Fibroblast of lung (primary cell): Measurements from ENCODE around the gene CDC25B.

Experiments
- EZH2 ChIP-seq: IDR thresholded peaks from 2 replicates; pipeline ENCODE4 v1.5.1; 2012; ENCODE audit warnings: low read length, control low read depth, mild to moderate bottlenecking; ENCODE audit errors: missing control alignments
- TF ChIP-seq, protein P1 (sequence below), 2 donors: IDR thresholded peaks in 1 of 2; conservative IDR thresholded peaks in 1 of 2; 1 replicate in 1 of 2; 2 replicates in 1 of 2; pipeline ENCODE4 v1.5.1; 2011 to 2012; ENCODE audit warnings: low read length in 2 of 2, control low read depth in 1 of 2, inconsistent platforms in 1 of 2, low read depth in 1 of 2, mild to moderate bottlenecking in 1 of 2

- TF ChIP-seq, protein P1, sequence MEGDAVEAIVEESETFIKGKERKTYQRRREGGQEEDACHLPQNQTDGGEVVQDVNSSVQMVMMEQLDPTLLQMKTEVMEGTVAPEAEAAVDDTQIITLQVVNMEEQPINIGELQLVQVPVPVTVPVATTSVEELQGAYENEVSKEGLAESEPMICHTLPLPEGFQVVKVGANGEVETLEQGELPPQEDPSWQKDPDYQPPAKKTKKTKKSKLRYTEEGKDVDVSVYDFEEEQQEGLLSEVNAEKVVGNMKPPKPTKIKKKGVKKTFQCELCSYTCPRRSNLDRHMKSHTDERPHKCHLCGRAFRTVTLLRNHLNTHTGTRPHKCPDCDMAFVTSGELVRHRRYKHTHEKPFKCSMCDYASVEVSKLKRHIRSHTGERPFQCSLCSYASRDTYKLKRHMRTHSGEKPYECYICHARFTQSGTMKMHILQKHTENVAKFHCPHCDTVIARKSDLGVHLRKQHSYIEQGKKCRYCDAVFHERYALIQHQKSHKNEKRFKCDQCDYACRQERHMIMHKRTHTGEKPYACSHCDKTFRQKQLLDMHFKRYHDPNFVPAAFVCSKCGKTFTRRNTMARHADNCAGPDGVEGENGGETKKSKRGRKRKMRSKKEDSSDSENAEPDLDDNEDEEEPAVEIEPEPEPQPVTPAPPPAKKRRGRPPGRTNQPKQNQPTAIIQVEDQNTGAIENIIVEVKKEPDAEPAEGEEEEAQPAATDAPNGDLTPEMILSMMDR (conservative IDR thresholded peaks at IDR 0.05 in 1 of 2, IDR thresholded peaks at IDR 0.05 in 1 of 2; ENCODE audit: low read depth in 1 of 2, low read length in 2 of 2): no peak
- TF ChIP-seq EZH2: no peak
These were observed 11.3 kb upstream of the CDC25B start for GRCh38 chr20:3784863-3785239.
